Trophoblast cell (in vitro differentiated cells and primary cell): ENCODE measurements around the gene AKNA.

ENCODE experiments used
- DNase-seq, 2 donors: peaks; one replicate each; pipeline ENCODE4 v3.0.0-alpha.2; 2016
- H2AFZ ChIP-seq: 2 replicates; pipeline ENCODE4 v1.6.1; 2013; ENCODE audit warnings: low read length, moderate library complexity, mild to moderate bottlenecking; ENCODE audit not compliant: insufficient read depth, poor library complexity
- H2AK5ac ChIP-seq: 2 replicates; pipeline ENCODE4 v1.6.1; 2013; ENCODE audit warnings: mild to moderate bottlenecking, low read length
- H2BK120ac ChIP-seq: 2 replicates; pipeline ENCODE4 v1.6.1; 2013; ENCODE audit warnings: low read length, mild to moderate bottlenecking, moderate library complexity; ENCODE audit not compliant: insufficient read depth, poor library complexity
- H2BK12ac ChIP-seq: 2 replicates; pipeline ENCODE4 v1.6.1; 2013; ENCODE audit warnings: mild to moderate bottlenecking, low read length, moderate library complexity
- H2BK5ac ChIP-seq: 2 replicates; pipeline ENCODE4 v1.6.1; 2013; ENCODE audit warnings: low read length, low read depth, moderate library complexity, mild to moderate bottlenecking; ENCODE audit not compliant: poor library complexity
- H3K14ac ChIP-seq: 2 replicates; pipeline ENCODE4 v1.6.1; 2013; ENCODE audit warnings: mild to moderate bottlenecking, low read length
- H3K18ac ChIP-seq: 2 replicates; pipeline ENCODE4 v1.6.1; 2013; ENCODE audit warnings: mild to moderate bottlenecking, low read length
- H3K23ac ChIP-seq: 2 replicates; pipeline ENCODE4 v1.6.1; 2013; ENCODE audit warnings: low read length
- H3K27ac ChIP-seq: 2 replicates; pipeline ENCODE4 v1.5.1; 2013; ENCODE audit warnings: low read depth, mild to moderate bottlenecking, inconsistent platforms, low read length, moderate library complexity
- H3K27me3 ChIP-seq: 2 replicates; pipeline ENCODE4 v1.6.1; 2013; ENCODE audit warnings: inconsistent platforms, mild to moderate bottlenecking, low read length, moderate library complexity; ENCODE audit not compliant: insufficient read depth
- H3K36me3 ChIP-seq, 2 experiments: 1 replicate in 1 of 2; 2 replicates in 1 of 2; pipeline ENCODE4 v1.6.1; 2013; ENCODE audit warnings: low read length in 2 of 2, mild to moderate bottlenecking in 2 of 2, moderate library complexity in 1 of 2; ENCODE audit not compliant: insufficient read depth in 2 of 2, control insufficient read depth in 1 of 2
- H3K4ac ChIP-seq: 2 replicates; pipeline ENCODE4 v1.6.1; 2013; ENCODE audit warnings: low read depth, mild to moderate bottlenecking, low read length, moderate library complexity
- H3K4me1 ChIP-seq, 2 experiments: 1 replicate in 1 of 2; 2 replicates in 1 of 2; pipeline ENCODE4 v1.6.1; 2013; ENCODE audit warnings: low read length in 2 of 2, mild to moderate bottlenecking in 2 of 2, moderate library complexity in 1 of 2; ENCODE audit not compliant: insufficient read depth in 2 of 2, control insufficient read depth in 1 of 2
- H3K4me2 ChIP-seq: 2 replicates; pipeline ENCODE4 v1.6.1; 2013; ENCODE audit warnings: inconsistent platforms, mild to moderate bottlenecking, low read length, moderate library complexity
- H3K4me3 ChIP-seq: 2 replicates; pipeline ENCODE4 v1.5.1; 2013; ENCODE audit warnings: mild to moderate bottlenecking, low read depth, low read length, inconsistent platforms
- H3K79me1 ChIP-seq: one replicate; pipeline ENCODE4 v1.6.1; 2013; ENCODE audit warnings: low read length
- H3K79me2 ChIP-seq: 2 replicates; pipeline ENCODE4 v1.6.1; 2013; ENCODE audit warnings: low read length, mild to moderate bottlenecking; ENCODE audit not compliant: control insufficient read depth, insufficient read depth, poor library complexity
- H3K9ac ChIP-seq: 2 replicates; pipeline ENCODE4 v1.6.1; 2013; ENCODE audit warnings: mild to moderate bottlenecking, low read length
- H3K9me3 ChIP-seq: 2 replicates; pipeline ENCODE4 v1.6.1; 2013; ENCODE audit warnings: low read depth, mild to moderate bottlenecking, control low read depth, inconsistent platforms, low read length; ENCODE audit not compliant: insufficient read depth
- H4K12ac ChIP-seq: 2 replicates; pipeline ENCODE4 v1.6.1; 2013; ENCODE audit warnings: low read depth, mild to moderate bottlenecking, low read length, moderate library complexity
- H4K8ac ChIP-seq: 2 replicates; pipeline ENCODE4 v1.6.1; 2013; ENCODE audit warnings: low read depth, mild to moderate bottlenecking, low read length, moderate library complexity
- H4K91ac ChIP-seq: one replicate; pipeline ENCODE4 v1.6.1; 2013; ENCODE audit warnings: low read depth, mild to moderate bottlenecking, low read length, moderate library complexity
- WGBS: extraction: QIAGEN DNeasy Blood & Tissue Kit; methylation state at CpG from one replicate; pipeline ENCODE4 v1.1.7; 2013; ENCODE audit warnings: missing lambda C conversion rate; ENCODE audit not compliant: insufficient read length, insufficient coverage; ENCODE audit errors: extremely low coverage; 5-methylcytosine and 5-hydroxymethylcytosine counted together

Gene AKNA

DNA sequence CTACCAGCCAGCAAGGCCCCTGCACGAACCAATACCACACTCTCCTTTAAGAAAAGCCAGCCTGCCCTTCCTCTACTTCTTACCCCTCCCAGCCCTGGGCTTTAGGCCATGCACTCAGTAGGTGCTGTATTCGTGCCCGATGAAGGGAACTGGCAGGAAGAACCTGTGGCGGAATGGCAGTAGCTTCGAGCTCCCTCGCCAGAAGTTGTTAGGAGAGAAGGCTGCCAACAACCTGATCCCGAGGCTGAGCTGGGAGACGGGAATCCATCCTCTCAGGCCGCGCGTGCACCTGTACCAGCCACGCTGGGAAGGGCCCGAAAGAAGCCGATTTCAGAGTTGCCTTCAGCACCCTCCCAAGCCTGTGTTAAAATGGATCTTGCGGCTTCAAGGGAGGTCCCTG, 45.3 kb upstream of the AKNA start:
- no peak for DNase-seq
- Histone ChIP-seq H3K27ac (no peak overlapping the region), H2BK12ac (no peak overlapping the region), H3K4ac (no peak overlapping the region), H3K9ac (no peak overlapping the region), H3K4me3 (no peak overlapping the region), H4K91ac (no peak overlapping the region), H3K27me3 (no peaks in the 10 kb centered on the region), H3K4me1 (no peaks in the 10 kb centered on the region), H3K79me1 (no peaks in the 10 kb centered on the region), H3K18ac (no peak overlapping the region), H4K12ac (no peak overlapping the region), H2AFZ (no peak overlapping the region), H2BK5ac (no peak overlapping the region), H4K8ac (no peak overlapping the region), H3K4me2 (no peak overlapping the region), H2AK5ac (no peak overlapping the region), H3K23ac (no peak overlapping the region), H3K79me2 (no peaks in the 10 kb centered on the region), H2BK120ac (no peak overlapping the region), H3K36me3 (no peaks in the 10 kb centered on the region), H3K14ac (no peak overlapping the region), H3K9me3 (no peaks in the 10 kb centered on the region)
- WGBS: no CpG with 5 or more reads among the region's 15 CpGs

DNA sequence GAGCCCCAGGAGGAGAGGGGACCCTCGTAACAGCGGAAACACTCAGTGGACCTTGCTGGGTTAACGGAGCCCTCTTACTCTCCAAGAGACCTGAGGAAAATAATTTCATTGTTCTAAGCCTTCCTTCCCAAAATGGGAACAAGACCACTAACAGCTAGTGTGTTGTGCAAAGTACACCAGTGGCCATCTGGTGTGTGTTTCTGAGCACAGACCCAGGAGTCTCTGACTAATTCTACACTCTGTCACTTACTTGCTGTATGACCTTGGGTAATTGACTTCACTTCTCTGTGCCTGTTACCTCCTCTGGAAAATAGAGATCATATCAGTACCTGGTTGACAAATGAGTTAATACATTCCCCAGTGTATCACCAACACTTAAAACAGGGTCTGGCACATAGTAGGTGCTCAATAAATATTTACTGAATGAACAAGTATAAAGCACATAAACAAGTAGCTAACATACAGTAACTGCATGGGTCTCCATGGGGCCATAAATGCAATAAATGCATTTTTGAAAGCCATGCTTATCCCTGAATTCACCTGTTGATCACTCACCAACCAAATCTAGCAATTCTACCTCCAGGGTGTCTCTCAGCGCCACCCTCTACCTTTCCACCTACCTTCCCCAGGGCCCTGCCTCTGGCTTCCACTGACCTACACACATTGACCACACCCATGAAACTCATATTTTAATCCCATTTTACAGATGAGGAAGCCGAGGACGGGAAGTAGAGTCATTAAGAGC, 44.7 kb upstream of the AKNA start:
- Histone ChIP-seq H3K79me2 (no peaks in the 10 kb centered on the region), H3K27ac (no peak overlapping the region), H2BK120ac (no peak overlapping the region), H3K18ac (no peak overlapping the region), H2AK5ac (no peak overlapping the region), H3K4ac (no peak overlapping the region), H4K91ac (no peak overlapping the region), H3K79me1 (no peaks in the 10 kb centered on the region), H3K4me2 (no peak overlapping the region), H3K9ac (no peak overlapping the region), H3K23ac (no peak overlapping the region), H3K14ac (no peak overlapping the region), H3K4me3 (no peak overlapping the region), H3K27me3 (no peaks in the 10 kb centered on the region), H3K4me1 (no peaks in the 10 kb centered on the region), H3K9me3 (no peaks in the 10 kb centered on the region), H4K12ac (no peak overlapping the region), H2BK5ac (no peak overlapping the region), H2BK12ac (no peak overlapping the region), H3K36me3 (no peaks in the 10 kb centered on the region), H4K8ac (no peak overlapping the region), H2AFZ (no peak overlapping the region)
- WGBS: no CpG with 5 or more reads among the region's 6 CpGs
- DNase-seq: no peak

DNA sequence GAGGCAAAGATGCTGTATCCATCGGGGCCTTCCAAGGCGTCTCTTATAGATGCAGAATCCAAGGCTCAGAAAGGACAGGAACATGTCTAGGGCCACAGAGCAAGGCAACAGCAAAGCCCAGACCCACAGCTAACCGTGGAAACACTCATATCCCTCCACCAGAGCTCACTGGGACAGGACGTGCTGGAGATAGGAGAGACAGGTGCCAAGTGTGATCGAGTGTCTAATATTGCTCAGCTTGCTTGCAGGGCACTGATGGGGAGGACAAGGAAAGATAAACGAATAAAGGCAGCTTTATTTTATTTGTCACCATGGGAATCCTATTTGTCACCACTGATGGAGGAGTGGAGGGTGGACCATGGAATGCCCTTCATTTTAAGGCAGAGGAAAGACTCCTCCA, 44.0 kb upstream of the AKNA start:
- Histone ChIP-seq H3K9ac (no peak overlapping the region), H3K4me1 (no peaks in the 10 kb centered on the region), H3K79me1 (no peaks in the 10 kb centered on the region), H2BK12ac (no peak overlapping the region), H2BK120ac (no peak overlapping the region), H4K8ac (no peak overlapping the region), H3K4ac (no peak overlapping the region), H3K36me3 (no peaks in the 10 kb centered on the region), H2AK5ac (no peak overlapping the region), H3K4me2 (no peak overlapping the region), H3K9me3 (no peaks in the 10 kb centered on the region), H3K14ac (no peak overlapping the region), H2AFZ (no peak overlapping the region), H4K91ac (no peak overlapping the region), H3K27me3 (no peaks in the 10 kb centered on the region), H3K23ac (no peak overlapping the region), H4K12ac (no peak overlapping the region), H2BK5ac (no peak overlapping the region), H3K4me3 (no peak overlapping the region), H3K27ac (no peak overlapping the region), H3K79me2 (no peaks in the 10 kb centered on the region), H3K18ac (no peak overlapping the region)
- WGBS: no CpG with 5 or more reads among the region's 6 CpGs
- no peak for DNase-seq

DNA sequence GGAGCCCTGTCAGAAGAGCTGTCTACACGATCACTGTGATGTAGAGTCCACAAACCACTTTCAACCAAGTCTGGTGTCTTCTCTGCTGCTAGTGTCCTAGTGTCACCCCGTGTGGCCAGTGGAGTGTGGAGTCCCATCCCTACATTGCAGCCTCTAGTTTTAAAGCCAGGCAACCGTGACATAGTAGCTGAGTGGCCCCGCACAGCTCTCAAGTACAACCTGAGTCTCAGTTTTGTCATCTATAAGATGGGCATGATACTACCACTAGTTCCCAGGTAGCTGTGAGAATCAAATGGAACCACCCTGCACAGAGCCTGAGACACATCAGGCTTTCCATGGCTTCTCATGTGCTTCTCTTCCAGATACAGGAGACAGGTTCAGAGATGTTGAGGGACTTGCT, 43.2 kb upstream of the AKNA start:
- H2AK5ac ChIP-seq: no peak overlapping the region
- DNase-seq: no peak
- no peaks in the 10 kb centered on the region for H3K36me3 ChIP-seq
- H3K4me3 ChIP-seq: no peak overlapping the region
- H2BK5ac ChIP-seq: no peak overlapping the region
- H2BK120ac ChIP-seq: no peak overlapping the region
- no peak overlapping the region for H4K91ac ChIP-seq
- no peak overlapping the region for H3K4ac ChIP-seq
- H3K9me3 ChIP-seq: no peaks in the 10 kb centered on the region
- H3K23ac ChIP-seq: no peak overlapping the region
- no peak overlapping the region for H3K9ac ChIP-seq
- H3K14ac ChIP-seq: no peak overlapping the region
- H3K79me2 ChIP-seq: no peaks in the 10 kb centered on the region
- no peaks in the 10 kb centered on the region for H3K4me1 ChIP-seq
- no peaks in the 10 kb centered on the region for H3K79me1 ChIP-seq
- no peak overlapping the region for H3K27ac ChIP-seq
- H2AFZ ChIP-seq: no peak overlapping the region
- no peak overlapping the region for H4K12ac ChIP-seq
- no peak overlapping the region for H3K4me2 ChIP-seq
- H2BK12ac ChIP-seq: no peak overlapping the region
- H3K18ac ChIP-seq: no peak overlapping the region
- no CpG with 5 or more reads among the region's 4 CpGs for WGBS
- H4K8ac ChIP-seq: no peak overlapping the region
- no peaks in the 10 kb centered on the region for H3K27me3 ChIP-seq
